Aortic smooth muscle cell (primary cell): ENCODE data around the gene ZBBX. TPM values are rescaled to one million over a fixed set of nuclear protein-coding genes. Genes with fewer than 3 reads are reported as not detected.

Source experiments
- total RNA-seq: library from RNA; depleted of rRNA; stranded (reverse); fragments of >200 nt; gene quantifications from 2 replicates; pipeline ENCODE4 v1.2.3, GENCODE V29; 2014

The ZBBX gene, protein sequence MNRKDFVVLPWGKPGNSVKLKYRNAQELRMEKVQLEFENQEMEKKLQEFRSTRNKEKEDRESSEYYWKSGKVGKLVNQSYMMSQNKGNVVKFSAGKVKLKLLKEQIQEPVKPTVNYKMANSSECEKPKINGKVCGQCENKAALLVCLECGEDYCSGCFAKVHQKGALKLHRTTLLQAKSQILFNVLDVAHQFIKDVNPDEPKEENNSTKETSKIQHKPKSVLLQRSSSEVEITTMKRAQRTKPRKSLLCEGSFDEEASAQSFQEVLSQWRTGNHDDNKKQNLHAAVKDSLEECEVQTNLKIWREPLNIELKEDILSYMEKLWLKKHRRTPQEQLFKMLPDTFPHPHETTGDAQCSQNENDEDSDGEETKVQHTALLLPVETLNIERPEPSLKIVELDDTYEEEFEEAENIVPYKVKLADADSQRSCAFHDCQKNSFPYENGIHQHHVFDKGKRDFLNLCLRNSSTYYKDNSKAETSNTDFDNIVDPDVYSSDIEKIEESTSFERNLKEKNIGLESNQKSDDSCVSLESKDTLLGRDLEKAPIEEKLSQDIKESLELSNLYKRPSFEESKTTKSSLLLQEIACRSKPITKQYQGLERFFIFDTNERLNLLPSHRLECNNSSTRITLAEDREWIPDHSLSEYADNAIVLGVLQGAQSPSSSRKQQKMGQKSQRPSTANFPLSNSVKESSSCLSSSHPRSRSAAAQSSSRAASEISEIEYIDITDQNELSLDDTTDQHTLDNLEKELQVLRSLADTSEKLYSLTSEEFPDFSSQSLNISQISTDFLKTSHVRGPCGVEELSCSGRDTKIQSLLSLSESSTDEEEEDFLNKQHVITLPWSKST
- 0.06 TPM in 1 of 2 replicates, not detected in the other for total RNA-seq

GRCh38 chr3:167380004-167380689 is at the start of gene ZBBX:
Gene ZBBX (minus strand): TSS chr3:167380297. CDS start chr3:167372901, 7,396 bp downstream.

Other genes starting within 250 kb of the ZBBX start
- not detected in 2 replicates for gene SERPINI2, start 93.7 kb upstream of the ZBBX start, total RNA-seq